ENCODE data around the gene GALNT9. TPM values are rescaled to one million over a fixed set of nuclear protein-coding genes. Genes with fewer than 3 reads are reported as not detected.

The GALNT9 gene
- total RNA-seq, 1 experiment from 2014 or later: 0.45 TPM

GRCh38 chr12:132352896-132353800, 23.8 kb upstream of the GALNT9 start:
- Mint-ChIP-seq H3K9me3 (ENCODE audit: unreplicated experiment) (no peaks in the 10 kb centered on the region), H3K27ac (ENCODE audit: unreplicated experiment) (no peak overlapping the region), H3K4me3 (ENCODE audit: unreplicated experiment) (no peak overlapping the region), H3K27me3 (ENCODE audit: insufficient read depth, unreplicated experiment) (peaks cover 2% of the 10 kb centered on the region), H3K4me1 (ENCODE audit: low read depth, unreplicated experiment) (no peaks in the 10 kb centered on the region), H3K36me3 (ENCODE audit: insufficient read depth, unreplicated experiment) (no peaks in the 10 kb centered on the region)
- BruUV-seq (replicated peaks): no TSS peak
- no peak for DNase-seq
- no peak for TF ChIP-seq CTCF (IDR thresholded peaks at IDR 0.05; ENCODE audit: insufficient read depth in 1 of 2, low read depth in 1 of 2, low read length in 1 of 2, severe bottlenecking in 1 of 2, unreplicated experiment in 1 of 2)
- Histone ChIP-seq H3K4me3 (ENCODE audit: low read depth, low read length) (no peak overlapping the region), H3K4me1 (no peaks in the 10 kb centered on the region), H3K9me3 (0 out of 2 replicates have a peak, but pooled peaks cover under 1% of the 10 kb centered on the region), H3K27me3 (replicated peaks; ENCODE audit: control insufficient read depth, insufficient read depth, low read length) (no peaks in the 10 kb centered on the region), H3K36me3 (ENCODE audit: control insufficient read depth, insufficient read depth, low read length) (no peaks in the 10 kb centered on the region)
- intact Hi-C loops (cut with micrococcal nuclease; ENCODE audit: unreplicated experiment): no loop called here
- ChIA-PET CTCF (no interaction called here), POLR2A (no interaction called here)

GRCh38 chr12:132351751-132352495, 22.5 kb upstream of the GALNT9 start:
- Histone ChIP-seq H3K4me3 (ENCODE audit: low read depth, low read length) (no peak overlapping the region), H3K9me3 (no peaks in the 10 kb centered on the region), H3K4me1 (no peaks in the 10 kb centered on the region), H3K36me3 (ENCODE audit: control insufficient read depth, insufficient read depth, low read length) (no peaks in the 10 kb centered on the region), H3K27me3 (replicated peaks; ENCODE audit: control insufficient read depth, insufficient read depth, low read length) (no peaks in the 10 kb centered on the region)
- H3K4me1 Mint-ChIP-seq (ENCODE audit: low read depth, unreplicated experiment): no peaks in the 10 kb centered on the region
- no peaks in the 10 kb centered on the region for H3K36me3 Mint-ChIP-seq (ENCODE audit: insufficient read depth, unreplicated experiment)
- H3K27ac Mint-ChIP-seq (ENCODE audit: unreplicated experiment): no peak overlapping the region
- H3K27me3 Mint-ChIP-seq (ENCODE audit: insufficient read depth, unreplicated experiment): peaks cover 2% of the 10 kb centered on the region
- CTCF ChIA-PET: no interaction called here
- no TSS peak for BruUV-seq (replicated peaks)
- H3K4me3 Mint-ChIP-seq (ENCODE audit: unreplicated experiment): no peak overlapping the region
- no peak for DNase-seq
- intact Hi-C loops (cut with micrococcal nuclease; ENCODE audit: unreplicated experiment): no loop called here
- POLR2A ChIA-PET: no interaction called here
- no peaks in the 10 kb centered on the region for H3K9me3 Mint-ChIP-seq (ENCODE audit: unreplicated experiment)
- no peak for TF ChIP-seq CTCF (IDR thresholded peaks at IDR 0.05; ENCODE audit: insufficient read depth in 1 of 2, low read depth in 1 of 2, low read length in 1 of 2, severe bottlenecking in 1 of 2, unreplicated experiment in 1 of 2)

GRCh38 chr12:132349501-132350131, 20.2 kb upstream of the GALNT9 start:
- DNase-seq: no peak
- Histone ChIP-seq H3K27me3 (replicated peaks; ENCODE audit: control insufficient read depth, insufficient read depth, low read length) (no peaks in the 10 kb centered on the region), H3K4me1 (no peaks in the 10 kb centered on the region), H3K36me3 (ENCODE audit: control insufficient read depth, insufficient read depth, low read length) (no peaks in the 10 kb centered on the region), H3K9me3 (no peaks in the 10 kb centered on the region), H3K4me3 (ENCODE audit: low read depth, low read length) (no peak overlapping the region)
- intact Hi-C loops (cut with micrococcal nuclease; ENCODE audit: unreplicated experiment): no loop called here
- Mint-ChIP-seq H3K9me3 (ENCODE audit: unreplicated experiment) (no peaks in the 10 kb centered on the region), H3K4me1 (ENCODE audit: low read depth, unreplicated experiment) (no peaks in the 10 kb centered on the region), H3K4me3 (ENCODE audit: unreplicated experiment) (no peak overlapping the region), H3K27ac (ENCODE audit: unreplicated experiment) (no peak overlapping the region), H3K36me3 (ENCODE audit: insufficient read depth, unreplicated experiment) (no peaks in the 10 kb centered on the region), H3K27me3 (ENCODE audit: insufficient read depth, unreplicated experiment) (peaks cover 6% of the 10 kb centered on the region)
- ChIA-PET POLR2A (no interaction called here), CTCF (no interaction called here)
- BruUV-seq (replicated peaks): no TSS peak
- no peak for TF ChIP-seq CTCF (IDR thresholded peaks at IDR 0.05; ENCODE audit: insufficient read depth in 1 of 2, low read depth in 1 of 2, low read length in 1 of 2, severe bottlenecking in 1 of 2, unreplicated experiment in 1 of 2)
